ENCODE data around the gene LRP1.

The LRP1 gene

DNA sequence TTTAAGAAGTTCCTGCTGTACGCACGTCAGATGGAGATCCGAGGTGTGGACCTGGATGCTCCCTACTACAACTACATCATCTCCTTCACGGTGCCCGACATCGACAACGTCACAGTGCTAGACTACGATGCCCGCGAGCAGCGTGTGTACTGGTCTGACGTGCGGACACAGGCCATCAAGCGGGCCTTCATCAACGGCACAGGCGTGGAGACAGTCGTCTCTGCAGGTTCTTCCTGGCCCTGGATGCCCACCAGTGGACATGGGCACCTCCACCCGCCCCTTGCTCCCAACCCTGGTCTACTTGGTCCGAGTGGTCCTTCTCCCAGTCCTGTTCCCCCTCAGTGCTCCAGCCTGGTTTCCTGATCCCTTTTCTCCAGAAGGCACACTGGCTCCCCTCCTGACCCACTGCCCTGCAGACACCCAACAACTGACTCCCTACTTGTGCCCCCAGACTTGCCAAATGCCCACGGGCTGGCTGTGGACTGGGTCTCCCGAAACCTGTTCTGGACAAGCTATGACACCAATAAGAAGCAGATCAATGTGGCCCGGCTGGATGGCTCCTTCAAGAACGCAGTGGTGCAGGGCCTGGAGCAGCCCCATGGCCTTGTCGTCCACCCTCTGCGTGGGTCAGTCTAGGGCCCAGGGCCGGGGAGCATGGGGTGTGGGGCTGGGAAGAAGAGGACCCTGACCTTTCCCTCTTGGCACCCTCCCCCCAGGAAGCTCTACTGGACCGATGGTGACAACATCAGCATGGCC lies 51.2 kb downstream of the LRP1 start:
- Histone ChIP-seq H3K4me3 (no peak overlapping the region), H3K36me3 (replicated peaks) (peaks cover 10% of the 10 kb centered on the region), H3K27me3 (ENCODE audit: low read depth) (no peaks in the 10 kb centered on the region), H3K9me3 (no peaks in the 10 kb centered on the region), H3K4me1 (peaks cover 3% of the 10 kb centered on the region; the same call in 1 of the 2 replicates)
- in situ Hi-C loops (cut with MboI; ENCODE audit: low sequenced_read_pairs) = loop anchor here (5.0 kb wide), 2 partner anchors 47 to 112 kb away; no protein-coding TSS in a partner anchor
- no peak for DNase-seq (ENCODE audit: low spot score in 2 of 2)

DNA sequence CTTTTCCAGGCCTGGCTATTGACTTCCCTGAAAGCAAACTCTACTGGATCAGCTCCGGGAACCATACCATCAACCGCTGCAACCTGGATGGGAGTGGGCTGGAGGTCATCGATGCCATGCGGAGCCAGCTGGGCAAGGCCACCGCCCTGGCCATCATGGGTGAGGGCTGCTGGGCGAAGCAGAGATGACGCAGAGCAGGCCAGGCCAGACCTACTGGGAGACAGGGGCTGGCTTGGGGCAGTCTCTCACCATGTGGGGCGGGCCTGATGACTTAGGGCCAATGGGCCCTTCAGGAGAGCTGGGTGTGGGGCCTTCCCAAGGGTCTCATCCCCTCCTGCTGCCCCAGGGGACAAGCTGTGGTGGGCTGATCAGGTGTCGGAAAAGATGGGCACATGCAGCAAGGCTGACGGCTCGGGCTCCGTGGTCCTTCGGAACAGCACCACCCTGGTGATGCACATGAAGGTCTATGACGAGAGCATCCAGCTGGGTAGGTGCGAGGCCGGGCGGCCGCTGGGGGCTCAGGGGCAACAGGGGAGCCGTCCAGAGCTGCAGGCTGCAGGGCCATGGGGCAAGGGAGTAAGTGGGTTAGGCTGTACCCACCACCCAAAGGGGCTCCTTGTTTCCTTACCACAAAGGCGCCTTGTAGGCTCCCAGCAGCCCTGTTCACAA lies 52.2 kb downstream of the LRP1 start:
- Histone ChIP-seq H3K9me3 (no peaks in the 10 kb centered on the region), H3K27me3 (ENCODE audit: low read depth) (no peaks in the 10 kb centered on the region), H3K36me3 (replicated peaks) (peaks cover 10% of the 10 kb centered on the region), H3K4me1 (peaks cover 3% of the 10 kb centered on the region; the same call in 1 of the 2 replicates), H3K4me3 (no peak overlapping the region)
- in situ Hi-C loops (cut with MboI; ENCODE audit: low sequenced_read_pairs) = loop anchor here (5.0 kb wide), 1 partner anchor 48 kb away; no protein-coding TSS in a partner anchor
- DNase-seq (ENCODE audit: low spot score in 2 of 2) = no peak

DNA sequence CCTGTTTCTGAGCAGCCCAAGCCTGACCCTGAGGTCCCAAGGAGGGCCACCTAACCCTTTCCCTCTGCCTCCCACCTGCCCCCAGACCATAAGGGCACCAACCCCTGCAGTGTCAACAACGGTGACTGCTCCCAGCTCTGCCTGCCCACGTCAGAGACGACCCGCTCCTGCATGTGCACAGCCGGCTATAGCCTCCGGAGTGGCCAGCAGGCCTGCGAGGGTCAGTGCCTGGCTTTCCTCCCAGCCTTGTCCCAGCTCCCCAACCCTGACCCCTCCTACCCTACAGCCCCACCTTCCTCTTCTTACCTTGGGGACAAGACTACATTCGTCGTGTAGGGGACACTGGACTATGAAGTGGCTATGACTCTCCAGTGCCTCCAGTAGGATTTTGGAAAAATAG lies 52.8 kb downstream of the LRP1 start:
- in situ Hi-C loops (cut with MboI; ENCODE audit: low sequenced_read_pairs) = loop anchor here (5.0 kb wide), 1 partner anchor 49 kb away; no protein-coding TSS in a partner anchor
- no peaks in the 10 kb centered on the region for H3K4me1 ChIP-seq
- no peaks in the 10 kb centered on the region for H3K27me3 ChIP-seq (ENCODE audit: low read depth)
- peaks cover 8% of the 10 kb centered on the region for H3K36me3 ChIP-seq (replicated peaks)
- DNase-seq (ENCODE audit: low spot score in 2 of 2) = no peak
- H3K9me3 ChIP-seq = no peaks in the 10 kb centered on the region
- H3K4me3 ChIP-seq = no peak overlapping the region

DNA sequence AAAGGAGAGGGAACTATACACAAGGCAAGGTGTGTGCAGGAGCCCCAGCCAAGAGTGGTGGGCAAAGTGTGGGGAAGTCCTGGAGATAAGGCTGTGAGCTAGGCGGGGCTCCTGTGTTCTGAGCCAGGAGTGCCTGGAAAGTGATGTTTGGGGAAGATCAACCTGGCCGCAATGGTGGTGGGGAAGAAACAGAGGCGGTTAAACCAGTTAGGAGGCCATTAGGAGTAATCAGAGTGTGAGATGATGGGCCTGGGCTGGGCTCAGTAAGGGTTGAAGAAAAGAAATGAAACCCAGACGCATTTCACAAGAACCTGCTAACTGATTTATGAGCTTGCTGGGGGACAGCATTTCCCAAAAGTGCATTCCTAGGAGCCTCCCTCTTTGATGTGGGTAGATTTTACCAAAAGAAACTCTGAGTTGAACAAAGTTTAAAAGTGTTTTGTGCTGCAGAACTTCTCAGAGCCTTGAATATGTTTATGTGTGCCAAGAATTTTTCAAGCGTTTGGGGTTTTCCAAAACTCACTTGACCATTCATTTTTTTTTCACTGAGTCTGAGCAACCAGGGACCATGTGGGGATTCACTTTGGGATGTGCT lies 53.4 kb downstream of the LRP1 start:
- in situ Hi-C loops (cut with MboI; ENCODE audit: low sequenced_read_pairs) = loop anchor here (5.0 kb wide), 1 partner anchor 49 kb away; no protein-coding TSS in a partner anchor
- H3K36me3 ChIP-seq (replicated peaks) = peaks cover 11% of the 10 kb centered on the region

DNA sequence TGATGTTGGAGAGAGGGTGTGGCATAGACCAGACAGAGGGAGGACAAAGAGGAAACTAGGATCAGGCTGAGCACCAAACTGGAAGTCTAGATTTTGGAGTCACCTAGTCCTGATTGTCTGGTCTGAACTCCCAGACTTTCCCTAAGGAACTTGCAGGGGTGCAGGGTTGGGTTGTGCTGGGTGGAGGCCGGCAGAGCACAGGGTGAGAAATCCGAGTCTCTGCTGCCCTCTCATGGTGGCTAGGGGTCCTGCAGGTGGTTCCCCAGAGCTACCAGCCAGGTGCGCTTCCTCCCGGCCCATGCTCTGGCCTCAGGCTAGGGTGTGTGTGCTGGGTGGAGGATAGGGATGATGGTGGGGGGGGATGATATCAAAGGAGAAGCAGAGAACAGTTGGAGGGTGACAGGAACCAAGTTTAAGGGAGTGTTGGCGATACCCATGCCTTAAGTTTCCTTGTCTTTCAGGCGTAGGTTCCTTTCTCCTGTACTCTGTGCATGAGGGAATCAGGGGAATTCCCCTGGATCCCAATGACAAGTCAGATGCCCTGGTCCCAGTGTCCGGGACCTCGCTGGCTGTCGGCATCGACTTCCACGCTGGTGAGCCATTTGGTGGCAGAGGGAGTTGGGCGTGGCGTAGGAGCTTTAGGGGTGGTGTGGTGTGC lies 54.8 kb downstream of the LRP1 start:
- in situ Hi-C loops (cut with MboI; ENCODE audit: low sequenced_read_pairs) = loop anchor here (5.0 kb wide), 1 partner anchor 51 kb away; no protein-coding TSS in a partner anchor
- no peaks in the 10 kb centered on the region for H3K4me1 ChIP-seq
- no peaks in the 10 kb centered on the region for H3K27me3 ChIP-seq (ENCODE audit: low read depth)
- peaks cover 13% of the 10 kb centered on the region for H3K36me3 ChIP-seq (replicated peaks)
- DNase-seq (ENCODE audit: low spot score in 2 of 2) = peak; percentile 55 to 89
- no peak overlapping the region for H3K4me3 ChIP-seq
- no peaks in the 10 kb centered on the region for H3K9me3 ChIP-seq

More for the DNA sequence above, 53.4 kb downstream of the LRP1 start:
- H3K4me1 ChIP-seq = no peaks in the 10 kb centered on the region
- no peaks in the 10 kb centered on the region for H3K27me3 ChIP-seq (ENCODE audit: low read depth)
- H3K4me3 ChIP-seq = no peak overlapping the region
- no peak for DNase-seq (ENCODE audit: low spot score in 2 of 2)
- H3K9me3 ChIP-seq = no peaks in the 10 kb centered on the region

DNA sequence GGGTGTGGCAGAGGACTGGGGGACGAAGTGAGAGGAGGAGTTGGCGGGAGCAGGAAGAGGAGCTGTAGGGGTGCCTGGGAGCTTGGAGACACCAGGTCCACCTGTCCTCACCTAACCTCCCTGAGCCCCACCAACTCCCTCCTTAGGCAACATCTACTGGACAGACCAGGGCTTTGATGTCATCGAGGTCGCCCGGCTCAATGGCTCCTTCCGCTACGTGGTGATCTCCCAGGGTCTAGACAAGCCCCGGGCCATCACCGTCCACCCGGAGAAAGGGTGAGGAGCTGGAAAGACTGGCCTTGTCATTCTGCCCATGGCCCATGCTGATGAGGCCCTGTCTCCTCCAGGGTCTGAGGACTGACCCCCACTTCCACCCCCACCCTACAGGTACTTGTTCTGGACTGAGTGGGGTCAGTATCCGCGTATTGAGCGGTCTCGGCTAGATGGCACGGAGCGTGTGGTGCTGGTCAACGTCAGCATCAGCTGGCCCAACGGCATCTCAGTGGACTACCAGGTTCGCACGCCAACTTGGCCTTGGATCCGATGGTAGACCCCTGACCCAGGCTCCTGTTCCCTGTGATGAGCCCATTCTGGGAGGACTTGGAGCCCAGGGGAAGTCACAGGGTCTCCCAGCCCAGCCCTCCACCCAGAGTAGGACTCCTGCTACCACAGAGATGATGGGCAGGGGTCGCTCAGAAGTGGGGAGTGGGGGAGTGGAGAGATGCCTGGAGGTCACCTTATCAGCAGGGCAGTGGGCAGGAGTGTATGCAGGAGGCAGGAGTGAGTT lies 55.8 kb downstream of the LRP1 start:
- no peak for DNase-seq (ENCODE audit: low spot score in 2 of 2)
- Histone ChIP-seq H3K9me3 (no peaks in the 10 kb centered on the region), H3K4me3 (no peak overlapping the region), H3K36me3 (replicated peaks) (peaks cover 13% of the 10 kb centered on the region), H3K27me3 (ENCODE audit: low read depth) (no peaks in the 10 kb centered on the region), H3K4me1 (no peaks in the 10 kb centered on the region)
- in situ Hi-C loops (cut with MboI; ENCODE audit: low sequenced_read_pairs) = loop anchor here (5.0 kb wide), 1 partner anchor 52 kb away; no protein-coding TSS in a partner anchor

DNA sequence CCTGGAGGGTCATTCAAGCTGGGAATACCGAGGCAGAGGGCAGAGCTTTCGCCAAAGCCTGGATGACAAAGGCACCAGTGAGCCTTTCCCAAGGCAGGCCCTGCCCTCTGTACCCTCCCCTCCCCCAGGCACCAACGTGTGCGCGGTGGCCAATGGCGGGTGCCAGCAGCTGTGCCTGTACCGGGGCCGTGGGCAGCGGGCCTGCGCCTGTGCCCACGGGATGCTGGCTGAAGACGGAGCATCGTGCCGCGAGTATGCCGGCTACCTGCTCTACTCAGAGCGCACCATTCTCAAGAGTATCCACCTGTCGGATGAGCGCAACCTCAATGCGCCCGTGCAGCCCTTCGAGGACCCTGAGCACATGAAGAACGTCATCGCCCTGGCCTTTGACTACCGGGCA lies 57.1 kb downstream of the LRP1 start:
- in situ Hi-C loops (cut with MboI; ENCODE audit: low sequenced_read_pairs) = no loop called here
- no peak for DNase-seq (ENCODE audit: low spot score in 2 of 2)
- Histone ChIP-seq H3K27me3 (ENCODE audit: low read depth) (no peaks in the 10 kb centered on the region), H3K9me3 (no peaks in the 10 kb centered on the region), H3K36me3 (replicated peaks) (peaks cover 10% of the 10 kb centered on the region), H3K4me1 (no peaks in the 10 kb centered on the region), H3K4me3 (no peak overlapping the region)

DNA sequence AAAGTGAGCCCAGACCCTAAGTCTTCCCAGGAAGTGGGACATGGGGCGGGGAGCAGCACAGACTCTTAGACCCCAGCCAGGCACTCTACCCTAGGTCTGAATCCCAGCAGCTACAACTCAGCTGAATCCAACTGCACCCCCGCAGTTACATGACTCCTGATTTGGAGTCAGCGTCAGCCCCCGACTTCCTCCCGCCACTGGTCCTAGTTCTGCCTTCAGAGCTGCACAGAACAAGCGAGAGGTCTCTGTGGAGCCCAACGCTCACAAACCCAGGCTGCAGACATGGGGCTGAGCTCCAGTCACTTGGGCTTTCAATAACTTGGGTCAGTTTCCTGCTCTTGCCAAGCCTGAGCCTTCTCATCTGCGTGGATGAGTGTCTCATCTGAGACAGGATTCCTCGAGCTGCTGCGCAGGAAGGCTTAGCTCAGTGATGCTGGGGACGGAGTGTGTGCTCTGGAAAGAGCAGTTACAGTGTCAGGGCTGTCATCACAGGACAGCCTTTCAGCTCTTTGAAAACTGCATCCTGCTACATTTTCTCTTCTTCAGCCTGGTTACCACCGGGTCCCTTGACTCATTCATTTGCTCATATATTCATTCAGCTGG lies 57.7 kb downstream of the LRP1 start:
- Histone ChIP-seq H3K27me3 (ENCODE audit: low read depth) (no peaks in the 10 kb centered on the region), H3K9me3 (no peaks in the 10 kb centered on the region), H3K36me3 (replicated peaks) (peaks cover 10% of the 10 kb centered on the region)

DNA sequence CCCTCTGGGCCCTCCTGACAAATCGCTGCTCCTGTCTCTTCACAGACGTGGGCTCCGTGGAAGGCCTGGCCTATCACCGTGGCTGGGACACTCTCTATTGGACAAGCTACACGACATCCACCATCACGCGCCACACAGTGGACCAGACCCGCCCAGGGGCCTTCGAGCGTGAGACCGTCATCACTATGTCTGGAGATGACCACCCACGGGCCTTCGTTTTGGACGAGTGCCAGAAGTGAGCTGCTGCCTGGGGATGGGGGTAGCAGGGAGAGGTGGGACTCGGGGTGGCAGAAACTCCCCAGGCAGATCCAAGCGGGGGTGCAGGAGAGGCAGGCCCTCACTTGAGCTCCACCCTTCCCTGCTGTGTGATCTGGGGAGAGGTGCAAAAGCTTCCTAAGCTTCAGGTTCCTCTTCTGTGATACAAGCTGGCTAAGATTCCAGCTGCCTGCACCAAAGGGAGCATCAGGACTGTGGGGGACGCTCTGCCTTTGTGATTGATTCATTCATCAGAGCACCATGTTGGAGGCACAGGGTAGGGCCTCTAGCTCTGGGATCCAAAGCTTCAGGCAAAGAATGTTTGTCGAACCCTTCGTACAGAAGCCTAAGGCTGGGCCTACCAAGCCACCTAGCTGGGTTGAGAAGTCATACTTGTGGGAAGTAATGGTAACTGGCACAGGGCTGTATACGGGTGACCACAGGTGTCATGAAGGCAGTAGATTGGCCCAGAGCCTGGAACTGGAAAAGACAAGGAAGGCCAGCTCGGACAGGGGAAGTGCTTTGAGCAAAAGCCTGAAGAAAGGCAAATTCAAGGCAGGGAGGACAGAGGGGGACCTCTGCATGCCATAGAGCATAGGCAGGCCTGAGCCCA lies 59.2 kb downstream of the LRP1 start:
- no peaks in the 10 kb centered on the region for H3K9me3 ChIP-seq
- in situ Hi-C loops (cut with MboI; ENCODE audit: low sequenced_read_pairs) = no loop called here
- H3K27me3 ChIP-seq (ENCODE audit: low read depth) = no peaks in the 10 kb centered on the region
- no peaks in the 10 kb centered on the region for H3K4me1 ChIP-seq
- H3K4me3 ChIP-seq = no peak overlapping the region
- peaks cover 10% of the 10 kb centered on the region for H3K36me3 ChIP-seq (replicated peaks)
- DNase-seq (ENCODE audit: low spot score in 2 of 2) = no peak

More for the DNA sequence above, 57.7 kb downstream of the LRP1 start:
- Histone ChIP-seq H3K4me3 (no peak overlapping the region), H3K4me1 (no peaks in the 10 kb centered on the region)
- DNase-seq (ENCODE audit: low spot score in 2 of 2) = no peak
- in situ Hi-C loops (cut with MboI; ENCODE audit: low sequenced_read_pairs) = no loop called here

DNA sequence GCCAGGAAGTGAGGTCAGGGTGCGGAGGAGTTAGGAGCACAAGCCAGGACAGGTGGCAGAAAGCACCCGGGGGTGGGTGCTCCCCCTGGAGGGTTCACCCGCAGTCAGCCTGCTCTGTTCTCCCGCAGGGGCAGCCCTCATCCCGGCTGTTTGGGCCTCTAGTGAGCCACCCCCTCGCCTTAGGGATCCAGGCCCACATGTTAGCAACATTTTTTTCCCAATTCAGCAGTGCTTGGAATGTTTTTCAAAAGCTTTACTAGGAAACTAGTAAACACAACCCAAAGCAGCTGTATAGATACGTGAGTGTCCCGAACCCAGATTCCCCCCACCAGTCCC lies 59.8 kb downstream of the LRP1 start:
- H3K9me3 ChIP-seq = no peaks in the 10 kb centered on the region
- H3K4me1 ChIP-seq = no peaks in the 10 kb centered on the region
- no peak for DNase-seq (ENCODE audit: low spot score in 2 of 2)
- H3K27me3 ChIP-seq (ENCODE audit: low read depth) = no peaks in the 10 kb centered on the region
- peaks cover 10% of the 10 kb centered on the region for H3K36me3 ChIP-seq (replicated peaks)
- H3K4me3 ChIP-seq = no peak overlapping the region
- in situ Hi-C loops (cut with MboI; ENCODE audit: low sequenced_read_pairs) = no loop called here

DNA sequence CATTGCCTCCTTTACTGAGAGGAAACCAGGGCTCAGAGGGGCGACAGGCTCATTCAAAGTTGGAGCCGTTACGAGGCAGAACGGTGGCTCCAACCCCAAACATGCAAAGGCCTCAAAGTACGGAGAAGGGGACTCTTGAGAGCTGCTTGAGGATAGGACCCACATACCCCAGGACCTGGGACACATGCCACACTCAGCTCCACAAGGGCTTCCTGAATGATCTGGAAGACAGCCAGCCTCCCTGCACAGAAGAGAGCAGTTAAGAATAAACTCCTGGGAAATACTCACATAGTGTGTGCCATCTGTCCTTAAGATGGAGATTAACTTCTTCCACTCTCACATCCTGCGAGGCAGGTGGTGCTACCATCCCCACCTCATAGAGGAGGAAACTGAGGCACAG lies 61.8 kb downstream of the LRP1 start:
- Histone ChIP-seq H3K9me3 (no peaks in the 10 kb centered on the region), H3K36me3 (replicated peaks) (peaks cover 6% of the 10 kb centered on the region), H3K4me3 (no peak overlapping the region), H3K27me3 (ENCODE audit: low read depth) (no peaks in the 10 kb centered on the region), H3K4me1 (no peaks in the 10 kb centered on the region)
- in situ Hi-C loops (cut with MboI; ENCODE audit: low sequenced_read_pairs) = no loop called here
- no peak for DNase-seq (ENCODE audit: low spot score in 2 of 2)

DNA sequence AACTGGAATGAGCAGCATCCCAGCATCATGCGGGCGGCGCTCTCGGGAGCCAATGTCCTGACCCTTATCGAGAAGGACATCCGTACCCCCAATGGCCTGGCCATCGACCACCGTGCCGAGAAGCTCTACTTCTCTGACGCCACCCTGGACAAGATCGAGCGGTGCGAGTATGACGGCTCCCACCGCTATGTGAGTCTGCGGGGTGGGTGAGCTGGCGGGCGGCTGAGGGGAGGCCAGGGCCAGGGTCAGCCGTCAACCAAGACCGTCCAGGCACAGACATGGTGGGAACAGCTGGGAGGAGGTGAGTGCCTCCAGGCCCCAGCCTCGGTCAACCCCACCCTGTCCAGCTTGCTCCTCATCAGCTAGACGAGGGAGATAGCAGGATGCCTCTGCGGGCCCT lies 62.5 kb downstream of the LRP1 start:
- Histone ChIP-seq H3K36me3 (replicated peaks) (peaks cover 6% of the 10 kb centered on the region), H3K9me3 (no peaks in the 10 kb centered on the region), H3K4me1 (no peaks in the 10 kb centered on the region), H3K27me3 (ENCODE audit: low read depth) (no peaks in the 10 kb centered on the region), H3K4me3 (no peak overlapping the region)
- DNase-seq (ENCODE audit: low spot score in 2 of 2) = no peak
- in situ Hi-C loops (cut with MboI; ENCODE audit: low sequenced_read_pairs) = no loop called here

Measured in HAP-1 (cell line).